Bronchial epithelial cell (primary cell): ENCODE measurements around the gene TFEC. TPM values are rescaled to one million over a fixed set of nuclear protein-coding genes. Genes with fewer than 3 reads are reported as not detected.

Experiments used
- DNase-seq: peaks from one replicate; pipeline ENCODE4 v3.0.0-alpha.2; 2010; ENCODE audit warnings: low read depth
- FAIRE-seq: peaks from 2 replicates; lab custom pipeline; 2011; peaks lifted over from hg19 to GRCh38; lab: Jason Lieb, UNC
- H3K27me3 ChIP-seq: 2 replicates; pipeline ENCODE4 v1.5.1; 2011; ENCODE audit warnings: low read length; ENCODE audit not compliant: control insufficient read depth, insufficient read depth
- H3K36me3 ChIP-seq: 2 replicates; pipeline ENCODE4 v1.5.1; 2011; ENCODE audit warnings: low read length; ENCODE audit not compliant: control insufficient read depth, insufficient read depth
- H3K4me3 ChIP-seq: 2 replicates; pipeline ENCODE4 v1.5.1; 2011; ENCODE audit warnings: mild to moderate bottlenecking, low read depth, low read length, control low read depth
- total RNA-seq: library from RNA; depleted of rRNA; stranded (reverse); fragments of >200 nt; gene quantifications from 2 replicates; pipeline ENCODE4 v1.2.1, GENCODE V29; 2014
- TF ChIP-seq, protein P1 (sequence below): IDR thresholded peaks from 2 replicates; pipeline ENCODE4 v1.5.1; 2011; ENCODE audit warnings: mild to moderate bottlenecking, moderate library complexity, low read length, control low read depth, inconsistent platforms; ENCODE audit not compliant: insufficient read depth, severe bottlenecking

Gene TFEC
- 0.13 TPM in 1 of 2 replicates, not detected in the other for total RNA-seq

- TF ChIP-seq, protein P1, sequence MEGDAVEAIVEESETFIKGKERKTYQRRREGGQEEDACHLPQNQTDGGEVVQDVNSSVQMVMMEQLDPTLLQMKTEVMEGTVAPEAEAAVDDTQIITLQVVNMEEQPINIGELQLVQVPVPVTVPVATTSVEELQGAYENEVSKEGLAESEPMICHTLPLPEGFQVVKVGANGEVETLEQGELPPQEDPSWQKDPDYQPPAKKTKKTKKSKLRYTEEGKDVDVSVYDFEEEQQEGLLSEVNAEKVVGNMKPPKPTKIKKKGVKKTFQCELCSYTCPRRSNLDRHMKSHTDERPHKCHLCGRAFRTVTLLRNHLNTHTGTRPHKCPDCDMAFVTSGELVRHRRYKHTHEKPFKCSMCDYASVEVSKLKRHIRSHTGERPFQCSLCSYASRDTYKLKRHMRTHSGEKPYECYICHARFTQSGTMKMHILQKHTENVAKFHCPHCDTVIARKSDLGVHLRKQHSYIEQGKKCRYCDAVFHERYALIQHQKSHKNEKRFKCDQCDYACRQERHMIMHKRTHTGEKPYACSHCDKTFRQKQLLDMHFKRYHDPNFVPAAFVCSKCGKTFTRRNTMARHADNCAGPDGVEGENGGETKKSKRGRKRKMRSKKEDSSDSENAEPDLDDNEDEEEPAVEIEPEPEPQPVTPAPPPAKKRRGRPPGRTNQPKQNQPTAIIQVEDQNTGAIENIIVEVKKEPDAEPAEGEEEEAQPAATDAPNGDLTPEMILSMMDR: no peak
- FAIRE-seq (no peak), DNase-seq (peak; percentile 68)
- Histone ChIP-seq H3K36me3 (no peaks in the 10 kb centered on the region), H3K27me3 (no peaks in the 10 kb centered on the region), H3K4me3 (no peak within 1 kb of the TSS)
Measured at GRCh38 chr7:116030651-116031276, at the start of gene TFEC. TSS of gene TFEC (minus strand) at chr7:116030763. CDS start at chr7:115984441, 46,322 bp downstream.

DNA sequence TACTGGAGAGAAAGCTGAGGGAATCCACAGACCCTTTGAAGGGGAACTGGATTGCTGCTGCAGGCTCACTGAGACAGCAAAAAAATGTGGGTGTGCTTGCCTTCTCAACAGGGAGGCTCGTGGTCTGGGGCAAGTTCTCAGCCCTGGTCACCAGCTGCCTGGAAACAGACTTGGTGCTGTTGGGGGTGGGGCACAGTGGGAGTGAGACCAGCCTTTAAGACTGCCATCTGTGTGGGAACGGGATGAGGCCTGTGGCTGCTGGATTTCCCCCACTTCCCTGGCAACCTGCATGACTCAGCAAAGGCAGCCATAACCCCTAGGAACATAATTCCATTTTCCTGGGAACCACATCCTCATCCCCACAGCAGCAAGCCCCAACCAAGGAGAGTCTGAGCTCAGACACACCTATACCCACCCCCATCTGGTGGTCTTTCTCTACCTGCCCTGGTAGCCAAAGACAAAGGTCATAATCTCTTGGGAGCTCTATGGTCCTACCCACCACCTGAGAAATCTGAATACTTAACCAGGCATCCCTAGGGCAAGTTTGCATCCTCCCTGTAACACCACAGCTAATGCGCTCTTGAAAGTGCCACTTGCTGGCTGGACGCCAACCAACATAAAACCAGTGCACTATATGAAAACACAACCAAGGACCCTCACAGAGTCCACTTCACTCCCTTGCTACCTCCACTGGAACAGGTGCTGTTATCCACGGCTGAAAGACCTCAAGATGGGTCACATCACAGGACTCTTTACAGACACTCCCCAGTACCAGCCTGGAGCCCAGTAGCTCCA lies 45.0 kb upstream of the TFEC start:
- no peak for FAIRE-seq
- peak; percentile 37 for DNase-seq
- Histone ChIP-seq H3K36me3 (no peaks in the 10 kb centered on the region), H3K27me3 (no peaks in the 10 kb centered on the region), H3K4me3 (no peak overlapping the region)
- TF ChIP-seq, protein P1: no peak

GRCh38 chr7:116071629-116072028 lies 41.1 kb upstream of the TFEC start:
- FAIRE-seq (no peak), DNase-seq (no peak)
- Histone ChIP-seq H3K4me3 (no peak overlapping the region), H3K36me3 (no peaks in the 10 kb centered on the region), H3K27me3 (no peaks in the 10 kb centered on the region)
- TF ChIP-seq, protein P1: no peak

DNA sequence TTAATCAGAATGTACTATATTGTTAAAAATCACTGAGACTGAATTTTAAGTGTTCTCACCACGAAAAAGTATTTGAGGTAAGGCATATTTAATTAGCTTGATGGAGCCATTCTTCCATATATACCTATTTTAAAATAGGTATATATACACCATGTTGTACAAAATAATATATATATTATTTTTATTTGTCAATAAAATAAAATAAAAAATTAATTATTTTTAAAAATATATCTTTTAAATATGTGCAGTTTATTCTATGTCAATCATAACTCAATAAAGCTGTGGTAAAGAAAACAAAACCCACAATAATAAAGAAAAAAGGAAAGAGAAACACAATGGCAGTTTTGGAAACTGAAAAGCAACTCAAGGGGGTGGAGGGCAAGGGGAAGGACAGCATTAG lies 33.6 kb upstream of the TFEC start:
- Histone ChIP-seq H3K4me3 (no peak overlapping the region), H3K27me3 (no peaks in the 10 kb centered on the region), H3K36me3 (no peaks in the 10 kb centered on the region)
- FAIRE-seq: no peak
- TF ChIP-seq, protein P1: no peak
- no peak for DNase-seq

DNA sequence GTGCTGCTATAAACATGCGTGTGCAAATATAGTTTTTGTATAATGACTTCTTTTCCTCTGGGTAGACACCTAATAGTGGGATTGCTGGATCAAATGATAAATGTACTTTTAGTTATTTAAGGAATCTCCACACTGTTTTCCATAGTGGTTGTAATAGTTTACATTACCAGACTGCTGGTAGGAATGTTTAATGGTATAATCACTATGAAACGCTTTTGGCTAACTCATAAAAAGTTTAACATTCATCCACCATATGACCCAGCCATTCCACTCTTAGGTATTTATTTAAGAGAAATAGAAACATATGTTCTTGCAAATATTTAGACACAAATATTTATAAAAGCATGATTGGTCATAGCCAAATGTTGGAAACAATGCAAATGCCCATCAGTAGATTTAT lies 32.1 kb upstream of the TFEC start:
- FAIRE-seq: no peak
- TF ChIP-seq, protein P1: no peak
- H3K27me3 ChIP-seq: no peaks in the 10 kb centered on the region
- no peak overlapping the region for H3K4me3 ChIP-seq
- no peak for DNase-seq
- H3K36me3 ChIP-seq: no peaks in the 10 kb centered on the region
